LoVo (cell line): ENCODE data around the gene TMEM11.

Source experiments
- DNase-seq: peaks from one replicate; pipeline ENCODE4 v3.0.0-alpha.2; 2016; ENCODE audit warnings: low spot score

TMEM11 gene

GRCh38 chr17:21183468-21183867 lies 30.5 kb downstream of the TMEM11 start:
- no peak for DNase-seq

GRCh38 chr17:21177854-21178600 lies 35.9 kb downstream of the TMEM11 start:
- no peak for DNase-seq

GRCh38 chr17:21177401-21177800 lies 36.6 kb downstream of the TMEM11 start:
- no peak for DNase-seq

GRCh38 chr17:21176773-21177395 lies 37.1 kb downstream of the TMEM11 start:
- DNase-seq = no peak

- no peak for DNase-seq
Observed at GRCh38 chr17:21174713-21175112, 39.2 kb downstream of the TMEM11 start.

GRCh38 chr17:21174186-21174585 lies 39.8 kb downstream of the TMEM11 start:
- DNase-seq = no peak

GRCh38 chr17:21173543-21173942 lies 40.4 kb downstream of the TMEM11 start:
- no peak for DNase-seq

- DNase-seq = no peak
Observed at GRCh38 chr17:21172846-21173245, 41.1 kb downstream of the TMEM11 start.

- DNase-seq = no peak
Observed at GRCh38 chr17:21171970-21172510, 41.9 kb downstream of the TMEM11 start.

- no peak for DNase-seq
Observed at GRCh38 chr17:21171309-21171922, 42.5 kb downstream of the TMEM11 start.

- no peak for DNase-seq
Observed at GRCh38 chr17:21170809-21171208, 43.2 kb downstream of the TMEM11 start.

GRCh38 chr17:21169496-21169895 lies 44.5 kb downstream of the TMEM11 start:
- no peak for DNase-seq

GRCh38 chr17:21168555-21168865 lies 45.5 kb downstream of the TMEM11 start:
- DNase-seq = no peak

- no peak for DNase-seq
Observed at GRCh38 chr17:21167303-21167702, 46.7 kb downstream of the TMEM11 start.

- DNase-seq = no peak
Observed at GRCh38 chr17:21166595-21167210, 47.3 kb downstream of the TMEM11 start.

GRCh38 chr17:21165922-21166594 lies 47.9 kb downstream of the TMEM11 start:
- no peak for DNase-seq

GRCh38 chr17:21164620-21165019 lies 49.3 kb downstream of the TMEM11 start:
- no peak for DNase-seq

GRCh38 chr17:21164216-21164615 lies 49.7 kb downstream of the TMEM11 start:
- no peak for DNase-seq

- DNase-seq = no peak
Observed at GRCh38 chr17:21163101-21163500, 50.9 kb downstream of the TMEM11 start.

GRCh38 chr17:21162394-21162775 lies 51.6 kb downstream of the TMEM11 start:
- DNase-seq = no peak

- DNase-seq = no peak
Observed at GRCh38 chr17:21161498-21162393, 52.2 kb downstream of the TMEM11 start.
